ENCODE measurements around the gene SCRN1. TPM values are rescaled to one million over a fixed set of nuclear protein-coding genes. Genes with fewer than 3 reads are reported as not detected.

The SCRN1 gene
- polyA plus RNA-seq, 1 donor from 2014 or later, result 130 TPM

DNA sequence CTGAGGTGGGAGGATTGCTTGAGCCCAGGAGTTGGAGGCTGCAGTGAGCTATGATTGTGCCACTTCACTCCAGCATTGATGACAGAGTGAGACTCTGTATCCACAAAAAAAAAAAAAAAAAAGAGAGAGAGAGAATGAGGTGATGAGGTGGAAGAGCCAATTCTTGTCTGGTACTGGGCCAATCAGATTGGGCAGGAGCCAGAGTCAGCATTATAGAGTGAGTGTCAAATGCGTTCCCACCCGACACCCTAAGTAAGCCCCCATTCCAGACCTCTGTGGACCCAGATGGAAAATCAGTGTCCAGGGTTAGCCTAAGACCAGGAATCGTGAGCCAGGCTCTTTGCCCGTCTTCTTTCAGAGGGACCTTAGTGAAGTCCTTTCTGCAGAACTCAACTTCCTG, 99.3 kb downstream of the SCRN1 start:
- H3K4me3 ChIP-seq (ENCODE audit: low read length), result no peak overlapping the region
- H3K79me2 ChIP-seq (replicated peaks; ENCODE audit: insufficient read depth, low read length), result no peaks in the 10 kb centered on the region
- no peak overlapping the region for H3K9ac ChIP-seq (ENCODE audit: low read length)
- no peak overlapping the region for H2AFZ ChIP-seq (ENCODE audit: low read depth, low read length)
- TF ChIP-seq SMC3 (conservative IDR thresholded peaks at IDR 0.05; ENCODE audit: poor library complexity), result no peak
- TF ChIP-seq MXI1 (conservative IDR thresholded peaks at IDR 0.05; ENCODE audit: poor library complexity, severe bottlenecking), result no peak
- TF ChIP-seq POLR2AphosphoS5 (IDR thresholded peaks at IDR 0.05), result no peak
- TF ChIP-seq, protein P1, sequence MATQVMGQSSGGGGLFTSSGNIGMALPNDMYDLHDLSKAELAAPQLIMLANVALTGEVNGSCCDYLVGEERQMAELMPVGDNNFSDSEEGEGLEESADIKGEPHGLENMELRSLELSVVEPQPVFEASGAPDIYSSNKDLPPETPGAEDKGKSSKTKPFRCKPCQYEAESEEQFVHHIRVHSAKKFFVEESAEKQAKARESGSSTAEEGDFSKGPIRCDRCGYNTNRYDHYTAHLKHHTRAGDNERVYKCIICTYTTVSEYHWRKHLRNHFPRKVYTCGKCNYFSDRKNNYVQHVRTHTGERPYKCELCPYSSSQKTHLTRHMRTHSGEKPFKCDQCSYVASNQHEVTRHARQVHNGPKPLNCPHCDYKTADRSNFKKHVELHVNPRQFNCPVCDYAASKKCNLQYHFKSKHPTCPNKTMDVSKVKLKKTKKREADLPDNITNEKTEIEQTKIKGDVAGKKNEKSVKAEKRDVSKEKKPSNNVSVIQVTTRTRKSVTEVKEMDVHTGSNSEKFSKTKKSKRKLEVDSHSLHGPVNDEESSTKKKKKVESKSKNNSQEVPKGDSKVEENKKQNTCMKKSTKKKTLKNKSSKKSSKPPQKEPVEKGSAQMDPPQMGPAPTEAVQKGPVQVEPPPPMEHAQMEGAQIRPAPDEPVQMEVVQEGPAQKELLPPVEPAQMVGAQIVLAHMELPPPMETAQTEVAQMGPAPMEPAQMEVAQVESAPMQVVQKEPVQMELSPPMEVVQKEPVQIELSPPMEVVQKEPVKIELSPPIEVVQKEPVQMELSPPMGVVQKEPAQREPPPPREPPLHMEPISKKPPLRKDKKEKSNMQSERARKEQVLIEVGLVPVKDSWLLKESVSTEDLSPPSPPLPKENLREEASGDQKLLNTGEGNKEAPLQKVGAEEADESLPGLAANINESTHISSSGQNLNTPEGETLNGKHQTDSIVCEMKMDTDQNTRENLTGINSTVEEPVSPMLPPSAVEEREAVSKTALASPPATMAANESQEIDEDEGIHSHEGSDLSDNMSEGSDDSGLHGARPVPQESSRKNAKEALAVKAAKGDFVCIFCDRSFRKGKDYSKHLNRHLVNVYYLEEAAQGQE (IDR thresholded peaks at IDR 0.05; ENCODE audit: borderline replicate concordance), result no peak
- no peak for TF ChIP-seq EZH2 (IDR thresholded peaks at IDR 0.05; ENCODE audit: borderline replicate concordance, insufficient read depth, low read length, poor library complexity, severe bottlenecking)
- no peak for TF ChIP-seq TAF1 (IDR thresholded peaks at IDR 0.05; ENCODE audit: low read depth)
- no peak for TF ChIP-seq RAD21 (conservative IDR thresholded peaks at IDR 0.05)
- no peak for TF ChIP-seq EP300 (conservative IDR thresholded peaks at IDR 0.05; ENCODE audit: poor library complexity, severe bottlenecking)
- TF ChIP-seq, protein P2, sequence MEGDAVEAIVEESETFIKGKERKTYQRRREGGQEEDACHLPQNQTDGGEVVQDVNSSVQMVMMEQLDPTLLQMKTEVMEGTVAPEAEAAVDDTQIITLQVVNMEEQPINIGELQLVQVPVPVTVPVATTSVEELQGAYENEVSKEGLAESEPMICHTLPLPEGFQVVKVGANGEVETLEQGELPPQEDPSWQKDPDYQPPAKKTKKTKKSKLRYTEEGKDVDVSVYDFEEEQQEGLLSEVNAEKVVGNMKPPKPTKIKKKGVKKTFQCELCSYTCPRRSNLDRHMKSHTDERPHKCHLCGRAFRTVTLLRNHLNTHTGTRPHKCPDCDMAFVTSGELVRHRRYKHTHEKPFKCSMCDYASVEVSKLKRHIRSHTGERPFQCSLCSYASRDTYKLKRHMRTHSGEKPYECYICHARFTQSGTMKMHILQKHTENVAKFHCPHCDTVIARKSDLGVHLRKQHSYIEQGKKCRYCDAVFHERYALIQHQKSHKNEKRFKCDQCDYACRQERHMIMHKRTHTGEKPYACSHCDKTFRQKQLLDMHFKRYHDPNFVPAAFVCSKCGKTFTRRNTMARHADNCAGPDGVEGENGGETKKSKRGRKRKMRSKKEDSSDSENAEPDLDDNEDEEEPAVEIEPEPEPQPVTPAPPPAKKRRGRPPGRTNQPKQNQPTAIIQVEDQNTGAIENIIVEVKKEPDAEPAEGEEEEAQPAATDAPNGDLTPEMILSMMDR (IDR thresholded peaks at IDR 0.05; ENCODE audit: poor library complexity, severe bottlenecking), result no peak
- no peaks in the 10 kb centered on the region for H3K9me2 ChIP-seq (ENCODE audit: insufficient read depth, low read length)
- no peak overlapping the region for H3K27ac ChIP-seq (ENCODE audit: low read length)
- no peaks in the 10 kb centered on the region for H3K36me3 ChIP-seq (ENCODE audit: insufficient read depth, low read length)
- H4K20me1 ChIP-seq (ENCODE audit: insufficient read depth), result no peaks in the 10 kb centered on the region
- H3K27me3 ChIP-seq (ENCODE audit: insufficient read depth, low read depth, low read length), result no peaks in the 10 kb centered on the region
- H3F3A ChIP-seq (ENCODE audit: insufficient read depth, low read length, poor library complexity, severe bottlenecking), result no peaks in the 10 kb centered on the region
- no peak overlapping the region for H3K4me2 ChIP-seq (ENCODE audit: low read length)
- H3K9me3 ChIP-seq (ENCODE audit: low read length), result no peaks in the 10 kb centered on the region

DNA sequence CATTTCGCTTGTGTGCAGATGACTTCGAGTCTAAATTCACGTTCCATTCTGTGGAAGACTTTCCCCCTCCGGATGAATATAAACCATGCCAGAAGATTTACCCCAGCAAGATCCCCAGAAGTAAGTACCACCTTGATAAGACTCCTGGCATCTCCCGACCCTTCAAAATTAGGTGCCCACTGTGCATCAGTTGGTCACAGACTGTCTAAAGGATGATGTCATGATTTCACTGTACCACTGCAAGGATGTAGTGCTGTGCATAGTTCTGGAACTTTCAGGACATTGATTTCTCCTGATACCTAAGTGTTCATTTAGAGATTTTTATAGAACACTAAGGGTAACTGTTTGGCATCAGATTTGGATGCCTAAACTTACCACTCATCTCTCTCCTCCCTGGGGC, 100.3 kb downstream of the SCRN1 start:
- Histone ChIP-seq H3K9ac (ENCODE audit: low read length) (no peak overlapping the region), H3F3A (ENCODE audit: insufficient read depth, low read length, poor library complexity, severe bottlenecking) (no peaks in the 10 kb centered on the region), H2AFZ (ENCODE audit: low read depth, low read length) (no peak overlapping the region), H3K4me3 (ENCODE audit: low read length) (no peak overlapping the region), H3K27ac (ENCODE audit: low read length) (no peak overlapping the region), H3K79me2 (replicated peaks; ENCODE audit: insufficient read depth, low read length) (no peaks in the 10 kb centered on the region), H3K9me3 (ENCODE audit: low read length) (no peaks in the 10 kb centered on the region), H4K20me1 (ENCODE audit: insufficient read depth) (no peaks in the 10 kb centered on the region), H3K4me2 (ENCODE audit: low read length) (no peak overlapping the region), H3K9me2 (ENCODE audit: insufficient read depth, low read length) (no peaks in the 10 kb centered on the region), H3K36me3 (ENCODE audit: insufficient read depth, low read length) (no peaks in the 10 kb centered on the region), H3K27me3 (ENCODE audit: insufficient read depth, low read depth, low read length) (no peaks in the 10 kb centered on the region)
- TF ChIP-seq RAD21 (conservative IDR thresholded peaks at IDR 0.05), result no peak
- TF ChIP-seq EZH2 (IDR thresholded peaks at IDR 0.05; ENCODE audit: borderline replicate concordance, insufficient read depth, low read length, poor library complexity, severe bottlenecking), result no peak
- TF ChIP-seq TAF1 (IDR thresholded peaks at IDR 0.05; ENCODE audit: low read depth), result no peak
- TF ChIP-seq MXI1 (conservative IDR thresholded peaks at IDR 0.05; ENCODE audit: poor library complexity, severe bottlenecking), result no peak

Measured in neural cell (in vitro differentiated cells).